ENCODE data around the gene OTOA.
"Not testable (repeated sequence)": the region's sequence is repeated elsewhere in the genome, so short reads cannot be mapped to it uniquely, and the experiment has no call there.

The OTOA gene

GRCh38 chr16:21622545-21622944 is 41.2 kb upstream of the OTOA start:
- no peak for TF ChIP-seq CTCF (conservative IDR thresholded peaks at IDR 0.05; ENCODE audit: control insufficient read depth, insufficient read depth, low read depth, low read length)

GRCh38 chr16:21625026-21625425 is 38.7 kb upstream of the OTOA start:
- TF ChIP-seq CTCF (conservative IDR thresholded peaks at IDR 0.05; ENCODE audit: control insufficient read depth, insufficient read depth, low read depth, low read length), result no peak
- no peak for DNase-seq (ENCODE audit: low read depth)
- H3K4me3 ChIP-seq (ENCODE audit: control insufficient read depth, low read depth, low read length), result no peak overlapping the region

More at GRCh38 chr16:21622545-21622944, 41.2 kb upstream of the OTOA start:
- no peak overlapping the region for H3K4me3 ChIP-seq (ENCODE audit: control insufficient read depth, low read depth, low read length)
- no peak for DNase-seq (ENCODE audit: low read depth)

- no peak for TF ChIP-seq CTCF (conservative IDR thresholded peaks at IDR 0.05; ENCODE audit: control insufficient read depth, insufficient read depth, low read depth, low read length)
- no peak overlapping the region for H3K4me3 ChIP-seq (ENCODE audit: control insufficient read depth, low read depth, low read length)
- DNase-seq (ENCODE audit: low read depth), result peak; percentile 98
Measured at GRCh38 chr16:21626659-21627277, 37.0 kb upstream of the OTOA start.

- H3K4me3 ChIP-seq (ENCODE audit: control insufficient read depth, low read depth, low read length), result no peak overlapping the region
- DNase-seq (ENCODE audit: low read depth), result no peak
- TF ChIP-seq CTCF (conservative IDR thresholded peaks at IDR 0.05; ENCODE audit: control insufficient read depth, insufficient read depth, low read depth, low read length), result no peak
Measured at GRCh38 chr16:21628121-21628726, 35.5 kb upstream of the OTOA start.

GRCh38 chr16:21628772-21629171 is 35.0 kb upstream of the OTOA start:
- peak; percentile 83 for DNase-seq (ENCODE audit: low read depth)
- TF ChIP-seq CTCF (conservative IDR thresholded peaks at IDR 0.05; ENCODE audit: control insufficient read depth, insufficient read depth, low read depth, low read length), result no peak
- H3K4me3 ChIP-seq (ENCODE audit: control insufficient read depth, low read depth, low read length), result no peak overlapping the region

- not testable (repeated sequence) for H3K4me3 ChIP-seq (ENCODE audit: control insufficient read depth, low read depth, low read length)
Measured at GRCh38 chr16:21629616-21630539, 33.9 kb upstream of the OTOA start.

GRCh38 chr16:21630866-21631265 is 32.9 kb upstream of the OTOA start:
- DNase-seq (ENCODE audit: low read depth); H3K4me3 ChIP-seq (ENCODE audit: control insufficient read depth, low read depth, low read length): not testable (repeated sequence)

More at GRCh38 chr16:21629616-21630539, 33.9 kb upstream of the OTOA start:
- DNase-seq (ENCODE audit: low read depth), result not testable (repeated sequence)

- not testable (repeated sequence) for DNase-seq (ENCODE audit: low read depth); H3K4me3 ChIP-seq (ENCODE audit: control insufficient read depth, low read depth, low read length)
Measured at GRCh38 chr16:21631376-21631775, 32.4 kb upstream of the OTOA start.

GRCh38 chr16:21631951-21632575 is 31.7 kb upstream of the OTOA start:
- not testable (repeated sequence) for DNase-seq (ENCODE audit: low read depth); H3K4me3 ChIP-seq (ENCODE audit: control insufficient read depth, low read depth, low read length)
